ENCODE data around the gene NPBWR2. TPM values are rescaled to one million over a fixed set of nuclear protein-coding genes. Genes with fewer than 3 reads are reported as not detected.
A peak's percentile ranks its signal among the peaks of the same experiment; 100 is the strongest.

Gene NPBWR2
- not detected in 2 replicates for total RNA-seq

GRCh38 chr20:64106981-64107735 is at the start of gene NPBWR2:
TSS of gene NPBWR2 (minus strand) at chr20:64107565. CDS start at chr20:64106831, 734 bp downstream.
- peak; percentile 10 for DNase-seq (ENCODE audit: low spot score)
- Mint-ChIP-seq H3K4me3 (ENCODE audit: low read depth) (no peak within 1 kb of the TSS), H3K4me1 (ENCODE audit: low read depth) (peaks cover 2% of the 10 kb centered on the region), H3K27ac (no peak within 1 kb of the TSS), H3K36me3 (ENCODE audit: low read depth) (no peaks in the 10 kb centered on the region), H3K27me3 (ENCODE audit: low read depth) (peaks cover 16% of the 10 kb centered on the region), H3K9me3 (no peaks in the 10 kb centered on the region)
- intact Hi-C loops (cut with micrococcal nuclease): no loop called here

GRCh38 chr20:64156136-64156885 is 48.9 kb upstream of the NPBWR2 start:
- DNase-seq (ENCODE audit: low spot score): no peak
- H3K9me3 Mint-ChIP-seq: no peaks in the 10 kb centered on the region
- H3K4me1 Mint-ChIP-seq (ENCODE audit: low read depth): no peaks in the 10 kb centered on the region
- no peak overlapping the region for H3K27ac Mint-ChIP-seq
- no peak overlapping the region for H3K4me3 Mint-ChIP-seq (ENCODE audit: low read depth)
- H3K27me3 Mint-ChIP-seq (ENCODE audit: low read depth): peaks cover 5% of the 10 kb centered on the region
- no peaks in the 10 kb centered on the region for H3K36me3 Mint-ChIP-seq (ENCODE audit: low read depth)
- intact Hi-C loops (cut with micrococcal nuclease): no loop called here

- Mint-ChIP-seq H3K9me3 (no peaks in the 10 kb centered on the region), H3K27ac (no peak overlapping the region), H3K27me3 (ENCODE audit: low read depth) (peaks cover 2% of the 10 kb centered on the region), H3K36me3 (ENCODE audit: low read depth) (no peaks in the 10 kb centered on the region), H3K4me3 (ENCODE audit: low read depth) (no peak overlapping the region), H3K4me1 (ENCODE audit: low read depth) (no peaks in the 10 kb centered on the region)
- no peak for DNase-seq (ENCODE audit: low spot score)
- intact Hi-C loops (cut with micrococcal nuclease): no loop called here
These were observed 48.1 kb upstream of the NPBWR2 start for GRCh38 chr20:64155258-64156135.

- intact Hi-C loops (cut with micrococcal nuclease): no loop called here
- no peaks in the 10 kb centered on the region for H3K9me3 Mint-ChIP-seq
- H3K4me1 Mint-ChIP-seq (ENCODE audit: low read depth): no peaks in the 10 kb centered on the region
- no peaks in the 10 kb centered on the region for H3K27me3 Mint-ChIP-seq (ENCODE audit: low read depth)
- no peak overlapping the region for H3K27ac Mint-ChIP-seq
- no peak for DNase-seq (ENCODE audit: low spot score)
- no peaks in the 10 kb centered on the region for H3K36me3 Mint-ChIP-seq (ENCODE audit: low read depth)
- no peak overlapping the region for H3K4me3 Mint-ChIP-seq (ENCODE audit: low read depth)
These were observed 47.4 kb upstream of the NPBWR2 start for GRCh38 chr20:64154590-64155257.

GRCh38 chr20:64153861-64154589 is 46.7 kb upstream of the NPBWR2 start:
- Mint-ChIP-seq H3K9me3 (no peaks in the 10 kb centered on the region), H3K27me3 (ENCODE audit: low read depth) (no peaks in the 10 kb centered on the region), H3K27ac (no peak overlapping the region), H3K36me3 (ENCODE audit: low read depth) (no peaks in the 10 kb centered on the region), H3K4me3 (ENCODE audit: low read depth) (no peak overlapping the region), H3K4me1 (ENCODE audit: low read depth) (no peaks in the 10 kb centered on the region)
- intact Hi-C loops (cut with micrococcal nuclease): no loop called here
- DNase-seq (ENCODE audit: low spot score): no peak

GRCh38 chr20:64153410-64153809 is 46.0 kb upstream of the NPBWR2 start:
- no peaks in the 10 kb centered on the region for H3K4me1 Mint-ChIP-seq (ENCODE audit: low read depth)
- DNase-seq (ENCODE audit: low spot score): no peak
- no peaks in the 10 kb centered on the region for H3K9me3 Mint-ChIP-seq
- H3K4me3 Mint-ChIP-seq (ENCODE audit: low read depth): no peak overlapping the region
- H3K36me3 Mint-ChIP-seq (ENCODE audit: low read depth): no peaks in the 10 kb centered on the region
- intact Hi-C loops (cut with micrococcal nuclease): no loop called here
- no peaks in the 10 kb centered on the region for H3K27me3 Mint-ChIP-seq (ENCODE audit: low read depth)
- no peak overlapping the region for H3K27ac Mint-ChIP-seq

GRCh38 chr20:64152906-64153305 is 45.5 kb upstream of the NPBWR2 start:
- H3K27ac Mint-ChIP-seq: no peak overlapping the region
- no peaks in the 10 kb centered on the region for H3K9me3 Mint-ChIP-seq
- no peaks in the 10 kb centered on the region for H3K36me3 Mint-ChIP-seq (ENCODE audit: low read depth)
- no peak for DNase-seq (ENCODE audit: low spot score)
- H3K4me3 Mint-ChIP-seq (ENCODE audit: low read depth): no peak overlapping the region
- no peaks in the 10 kb centered on the region for H3K4me1 Mint-ChIP-seq (ENCODE audit: low read depth)
- intact Hi-C loops (cut with micrococcal nuclease): no loop called here
- no peaks in the 10 kb centered on the region for H3K27me3 Mint-ChIP-seq (ENCODE audit: low read depth)

GRCh38 chr20:64151633-64152530 is 44.5 kb upstream of the NPBWR2 start:
- Mint-ChIP-seq H3K4me1 (ENCODE audit: low read depth) (no peaks in the 10 kb centered on the region), H3K4me3 (ENCODE audit: low read depth) (no peak overlapping the region), H3K36me3 (ENCODE audit: low read depth) (no peaks in the 10 kb centered on the region), H3K27ac (no peak overlapping the region), H3K9me3 (no peaks in the 10 kb centered on the region), H3K27me3 (ENCODE audit: low read depth) (no peaks in the 10 kb centered on the region)
- intact Hi-C loops (cut with micrococcal nuclease): no loop called here
- DNase-seq (ENCODE audit: low spot score): no peak

- H3K9me3 Mint-ChIP-seq: no peaks in the 10 kb centered on the region
- no peaks in the 10 kb centered on the region for H3K4me1 Mint-ChIP-seq (ENCODE audit: low read depth)
- intact Hi-C loops (cut with micrococcal nuclease): no loop called here
- H3K27ac Mint-ChIP-seq: no peak overlapping the region
- DNase-seq (ENCODE audit: low spot score): no peak
- no peaks in the 10 kb centered on the region for H3K27me3 Mint-ChIP-seq (ENCODE audit: low read depth)
- H3K4me3 Mint-ChIP-seq (ENCODE audit: low read depth): no peak overlapping the region
- H3K36me3 Mint-ChIP-seq (ENCODE audit: low read depth): no peaks in the 10 kb centered on the region
These were observed 43.6 kb upstream of the NPBWR2 start for GRCh38 chr20:64150756-64151632.

GRCh38 chr20:64149809-64150560 is 42.6 kb upstream of the NPBWR2 start:
- no peak for DNase-seq (ENCODE audit: low spot score)
- H3K27me3 Mint-ChIP-seq (ENCODE audit: low read depth): no peaks in the 10 kb centered on the region
- intact Hi-C loops (cut with micrococcal nuclease): no loop called here
- H3K9me3 Mint-ChIP-seq: peaks cover 4% of the 10 kb centered on the region
- H3K4me3 Mint-ChIP-seq (ENCODE audit: low read depth): no peak overlapping the region
- no peaks in the 10 kb centered on the region for H3K36me3 Mint-ChIP-seq (ENCODE audit: low read depth)
- no peaks in the 10 kb centered on the region for H3K4me1 Mint-ChIP-seq (ENCODE audit: low read depth)
- H3K27ac Mint-ChIP-seq: no peak overlapping the region
